ENCODE data around the gene ENPP3. TPM values are rescaled to one million over a fixed set of nuclear protein-coding genes. Genes with fewer than 3 reads are reported as not detected.

Gene ENPP3
- total RNA-seq, 1 experiment from 2014 or later, result not detected

- ChIA-PET POLR2A (interaction anchor here (0.6 kb wide), 2 partner anchors 42 to 47 kb away, joined by 3 read pairs; no protein-coding TSS in a partner anchor), CTCF (interaction anchor here (0.6 kb wide), 1 partner anchor 277 kb away, joined by 3 read pairs; no protein-coding TSS in a partner anchor)
- no peaks in the 10 kb centered on the region for H3K4me1 Mint-ChIP-seq
- no peak overlapping the region for H3K27ac Mint-ChIP-seq
- no peak for DNase-seq (ENCODE audit: low spot score)
- no peak for TF ChIP-seq FOXP1 (CRISPR knock-in tag; IDR thresholded peaks at IDR 0.05; ENCODE audit: borderline replicate concordance)
- TF ChIP-seq ZNF121 (CRISPR knock-in tag; IDR thresholded peaks at IDR 0.05), result peak; percentile 58; the same call in 1 of the 2 replicates
- no peak overlapping the region for H3K4me3 Mint-ChIP-seq
- H3K27me3 Mint-ChIP-seq (ENCODE audit: low read depth), result peaks cover 37% of the 10 kb centered on the region
- H3K36me3 Mint-ChIP-seq, result no peaks in the 10 kb centered on the region
- ATAC-seq, result no peak
- peaks cover 5% of the 10 kb centered on the region; the same call in 1 of the 2 replicates for H3K9me3 Mint-ChIP-seq
Observed at GRCh38 chr6:131663578-131664165, 26.6 kb downstream of the ENPP3 start.

GRCh38 chr6:131669891-131670290, 32.8 kb downstream of the ENPP3 start:
- no peak overlapping the region for H3K4me3 Mint-ChIP-seq
- no peak overlapping the region for H3K27ac Mint-ChIP-seq
- POLR2A ChIA-PET, result no interaction called here
- H3K4me1 Mint-ChIP-seq, result no peaks in the 10 kb centered on the region
- peaks cover 37% of the 10 kb centered on the region for H3K27me3 Mint-ChIP-seq (ENCODE audit: low read depth)
- CTCF ChIA-PET, result interaction anchor here (1.9 kb wide), 1 partner anchor 42 kb away, joined by 8 read pairs; the partner anchor contains the start of gene MED23
- H3K9me3 Mint-ChIP-seq, result peaks cover 6% of the 10 kb centered on the region
- DNase-seq (ENCODE audit: low spot score), result no peak
- ATAC-seq, result no peak
- no peak for TF ChIP-seq SOX15 (CRISPR knock-in tag; IDR thresholded peaks at IDR 0.05)
- TF ChIP-seq IRF1 (CRISPR knock-in tag; IDR thresholded peaks at IDR 0.05), result no peak
- no peak for TF ChIP-seq MLX (CRISPR knock-in tag; IDR thresholded peaks at IDR 0.05)
- no peak for TF ChIP-seq IRF2 (CRISPR knock-in tag; IDR thresholded peaks at IDR 0.05; ENCODE audit: borderline replicate concordance, low read depth)
- no peak for TF ChIP-seq JAZF1 (CRISPR knock-in tag; IDR thresholded peaks at IDR 0.05)
- TF ChIP-seq NFE2L1 (CRISPR knock-in tag; IDR thresholded peaks at IDR 0.05), result no peak
- TF ChIP-seq GTF2I (CRISPR knock-in tag; conservative IDR thresholded peaks at IDR 0.05), result no peak
- no peak for TF ChIP-seq HMGXB4 (CRISPR knock-in tag; IDR thresholded peaks at IDR 0.05)
- TF ChIP-seq TCF7 (CRISPR knock-in tag; IDR thresholded peaks at IDR 0.05; ENCODE audit: low read depth), result no peak
- no peak for TF ChIP-seq ZNF512 (CRISPR knock-in tag; IDR thresholded peaks at IDR 0.05; ENCODE audit: borderline replicate concordance)
- no peak for TF ChIP-seq FOXJ3 (CRISPR knock-in tag; IDR thresholded peaks at IDR 0.05; ENCODE audit: borderline replicate concordance)
- no peak for TF ChIP-seq CREM (CRISPR knock-in tag; IDR thresholded peaks at IDR 0.05)
- no peaks in the 10 kb centered on the region for H3K36me3 Mint-ChIP-seq

- peaks cover 6% of the 10 kb centered on the region for H3K9me3 Mint-ChIP-seq
- ChIA-PET CTCF (no interaction called here), POLR2A (no interaction called here)
- DNase-seq (ENCODE audit: low spot score), result no peak
- H3K27ac Mint-ChIP-seq, result no peak overlapping the region
- no peak for ATAC-seq
- no peaks in the 10 kb centered on the region for H3K36me3 Mint-ChIP-seq
- TF ChIP-seq CBFB (CRISPR knock-in tag; IDR thresholded peaks at IDR 0.05; ENCODE audit: low read depth) (no peak), NFATC4 (CRISPR knock-in tag; IDR thresholded peaks at IDR 0.05) (no peak), ESRRA (CRISPR knock-in tag; IDR thresholded peaks at IDR 0.05; ENCODE audit: borderline replicate concordance) (no peak), TEAD4 (CRISPR knock-in tag; IDR thresholded peaks at IDR 0.05) (no peak), SP1 (CRISPR knock-in tag; conservative IDR thresholded peaks at IDR 0.05) (no peak), NFE2L1 (CRISPR knock-in tag; IDR thresholded peaks at IDR 0.05) (no peak), ZNF317 (CRISPR knock-in tag; IDR thresholded peaks at IDR 0.05; ENCODE audit: borderline replicate concordance, low read depth) (no peak), IRF1 (CRISPR knock-in tag; IDR thresholded peaks at IDR 0.05) (no peak), E2F1 (CRISPR knock-in tag; IDR thresholded peaks at IDR 0.05) (no peak), MLX (CRISPR knock-in tag; IDR thresholded peaks at IDR 0.05) (no peak)
- H3K4me3 Mint-ChIP-seq, result no peak overlapping the region
- H3K27me3 Mint-ChIP-seq (ENCODE audit: low read depth), result peaks cover 19% of the 10 kb centered on the region
- H3K4me1 Mint-ChIP-seq, result peaks cover 5% of the 10 kb centered on the region
Observed at GRCh38 chr6:131673184-131673583, 36.1 kb downstream of the ENPP3 start.

Data from WTC11 (cell line).